ENCODE measurements around the gene DUOX2.
"Not testable (repeated sequence)": the region's sequence is repeated elsewhere in the genome, so short reads cannot be mapped to it uniquely, and the experiment has no call there.

Gene DUOX2

DNA sequence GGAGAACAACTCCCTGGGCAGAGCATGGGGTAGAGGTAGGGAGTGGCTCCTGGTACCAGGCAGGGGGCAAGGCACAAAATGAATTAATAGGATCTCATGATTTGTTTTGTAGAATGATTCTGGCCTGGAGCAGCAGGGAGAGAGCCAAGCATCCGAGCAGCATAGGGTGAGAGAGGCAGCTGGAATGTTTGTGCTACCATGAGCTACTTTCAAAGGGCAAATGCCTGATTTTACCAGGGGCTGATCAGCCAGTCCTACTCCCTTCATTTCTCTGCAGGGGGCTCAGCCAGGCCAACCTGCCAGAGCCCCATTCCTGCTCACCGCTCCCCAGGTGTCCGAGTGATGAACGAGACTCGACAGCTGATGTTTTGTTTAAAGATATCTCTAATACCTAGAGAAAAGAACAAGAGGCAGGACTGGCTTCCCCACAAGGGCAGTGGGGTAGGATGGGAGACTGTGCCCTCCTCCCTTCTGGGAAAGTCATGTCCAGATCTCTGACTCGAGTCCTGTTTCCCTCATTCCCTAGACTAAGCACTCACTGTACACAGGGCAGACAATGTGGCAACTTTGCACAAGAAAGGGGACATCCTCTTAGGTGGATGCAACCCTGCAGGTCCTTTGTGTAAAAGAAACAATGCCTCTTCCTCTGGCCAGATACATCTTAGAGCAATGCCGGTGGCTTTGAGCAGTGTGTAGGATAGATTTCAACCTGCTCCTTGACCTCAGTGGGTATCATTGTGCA is 12.9 kb downstream of the DUOX2 start:
- no peak for DNase-seq (ENCODE audit: low spot score)

DNA sequence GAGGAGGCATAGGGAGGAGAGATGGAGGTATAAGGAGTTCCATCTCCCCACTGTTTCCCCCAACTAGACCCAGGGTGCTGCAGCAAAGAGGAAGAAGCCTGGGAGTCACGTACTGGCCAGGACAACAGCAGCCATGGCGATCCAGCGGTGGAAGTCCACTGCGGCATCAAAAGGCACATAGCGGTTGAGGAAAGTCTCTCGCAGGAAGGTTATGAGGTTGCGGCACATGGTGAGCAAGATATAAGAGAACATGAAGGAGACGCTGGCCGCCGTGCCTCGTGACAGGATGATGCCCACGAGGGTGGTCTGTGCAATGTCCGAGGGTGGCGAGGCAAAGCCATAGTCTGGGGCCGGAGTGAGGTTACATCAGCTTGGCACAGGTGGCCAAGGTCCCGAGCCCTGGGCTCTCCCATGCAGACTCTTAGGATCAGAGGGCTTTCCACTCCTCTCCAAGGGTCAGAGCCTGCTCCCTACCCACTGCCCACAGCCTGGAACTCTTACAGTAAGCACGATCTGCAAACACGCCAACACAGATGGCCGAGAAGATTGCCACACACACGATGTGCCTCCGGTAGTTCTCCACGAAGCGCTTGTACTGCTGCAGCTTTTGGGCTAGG is 14.3 kb downstream of the DUOX2 start:
- DNase-seq (ENCODE audit: low spot score): no peak

- DNase-seq (ENCODE audit: low spot score): no peak
Measured at GRCh38 chr15:45097466-45097865, 16.5 kb downstream of the DUOX2 start.

- no peak for DNase-seq (ENCODE audit: low spot score)
Measured at GRCh38 chr15:45095661-45096060, 18.3 kb downstream of the DUOX2 start.

- peak; percentile 36 for DNase-seq (ENCODE audit: low spot score)
Measured at GRCh38 chr15:45094358-45094730, 19.6 kb downstream of the DUOX2 start.

DNA sequence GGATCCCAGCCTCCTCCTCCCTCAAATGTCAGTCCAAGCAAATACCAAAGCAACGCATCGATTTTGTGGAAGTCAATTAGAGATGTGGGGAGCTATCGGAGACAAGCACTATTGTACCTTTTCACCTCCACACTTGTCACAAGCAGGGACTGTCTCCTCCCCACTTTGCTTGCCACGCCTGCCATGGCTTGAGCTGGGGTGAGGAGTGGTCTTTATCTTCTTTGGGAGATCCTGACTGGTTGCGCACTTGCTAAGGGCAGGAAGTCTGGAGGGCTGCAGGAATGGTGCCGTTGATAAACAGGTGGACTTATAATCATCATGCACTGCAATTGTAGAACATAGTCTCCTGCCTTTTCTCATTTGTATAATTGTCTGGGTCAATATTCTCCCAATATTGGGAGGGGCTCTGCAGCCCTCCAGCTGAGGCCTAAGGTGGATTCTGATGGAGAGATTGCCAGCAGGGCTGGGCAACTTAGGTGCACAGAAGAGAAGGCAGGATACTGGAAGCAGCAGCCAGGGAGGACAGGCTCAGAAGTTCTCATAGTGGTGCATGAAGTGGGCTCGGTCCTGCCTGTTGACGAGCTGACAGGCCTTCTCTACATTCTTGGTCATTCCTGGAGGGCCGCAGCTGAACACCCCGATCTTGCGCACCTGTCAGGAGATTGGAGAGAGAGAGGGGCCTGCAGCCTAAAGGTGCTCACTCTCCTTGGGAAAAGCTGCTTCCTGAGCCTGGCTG is 20.2 kb downstream of the DUOX2 start:
- DNase-seq (ENCODE audit: low spot score): no peak

DNA sequence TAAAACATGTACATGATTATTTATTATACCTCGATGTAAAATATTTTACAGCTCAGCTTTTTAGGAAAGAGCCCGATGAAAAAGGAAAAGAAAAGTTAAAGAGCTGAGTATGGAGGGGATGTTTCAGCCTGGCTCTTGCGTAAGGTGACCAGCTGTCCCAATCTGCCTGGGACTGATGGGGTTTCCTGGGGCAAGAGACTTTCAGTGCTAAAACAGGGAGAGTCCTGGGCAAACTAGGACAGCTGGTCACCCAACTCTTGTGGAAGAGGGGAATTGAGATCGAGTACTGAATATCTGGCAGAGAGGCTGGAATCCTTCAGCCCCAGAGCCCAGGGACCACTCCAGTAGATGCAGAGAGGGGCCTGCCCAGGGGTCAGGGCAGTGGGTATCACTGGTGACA is 21.0 kb downstream of the DUOX2 start:
- no peak for DNase-seq (ENCODE audit: low spot score)

GRCh38 chr15:45091576-45091975 is 22.4 kb downstream of the DUOX2 start:
- no peak for DNase-seq (ENCODE audit: low spot score)

GRCh38 chr15:45091161-45091560 is 22.8 kb downstream of the DUOX2 start:
- no peak for DNase-seq (ENCODE audit: low spot score)

- no peak for DNase-seq (ENCODE audit: low spot score)
Measured at GRCh38 chr15:45089712-45090373, 24.1 kb downstream of the DUOX2 start.

GRCh38 chr15:45088801-45089711 is 24.9 kb downstream of the DUOX2 start:
- no peak for DNase-seq (ENCODE audit: low spot score)

- DNase-seq (ENCODE audit: low spot score): no peak
Measured at GRCh38 chr15:45087513-45087912, 26.5 kb downstream of the DUOX2 start.

DNA sequence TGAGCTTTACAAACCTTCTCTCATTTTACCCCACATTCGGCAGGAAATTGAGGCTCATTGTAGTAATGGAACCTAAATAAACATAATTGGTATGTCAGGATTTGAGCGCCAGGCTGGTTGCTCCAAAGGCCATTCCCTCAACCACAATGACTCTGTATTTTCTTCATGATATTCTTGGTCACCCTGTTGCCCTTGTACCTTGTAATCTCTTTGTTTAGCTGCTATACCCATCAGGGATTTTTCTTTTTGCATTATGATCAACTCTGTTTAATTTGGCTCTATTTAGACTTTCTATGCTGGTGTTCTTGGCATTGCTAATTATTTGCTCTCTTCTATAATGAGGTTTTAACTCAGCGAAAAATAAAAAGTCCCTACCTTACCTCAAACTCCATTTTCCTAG is 29.8 kb downstream of the DUOX2 start:
- DNase-seq (ENCODE audit: low spot score): no peak

GRCh38 chr15:45083223-45083622 is 30.7 kb downstream of the DUOX2 start:
- no peak for DNase-seq (ENCODE audit: low spot score)

DNA sequence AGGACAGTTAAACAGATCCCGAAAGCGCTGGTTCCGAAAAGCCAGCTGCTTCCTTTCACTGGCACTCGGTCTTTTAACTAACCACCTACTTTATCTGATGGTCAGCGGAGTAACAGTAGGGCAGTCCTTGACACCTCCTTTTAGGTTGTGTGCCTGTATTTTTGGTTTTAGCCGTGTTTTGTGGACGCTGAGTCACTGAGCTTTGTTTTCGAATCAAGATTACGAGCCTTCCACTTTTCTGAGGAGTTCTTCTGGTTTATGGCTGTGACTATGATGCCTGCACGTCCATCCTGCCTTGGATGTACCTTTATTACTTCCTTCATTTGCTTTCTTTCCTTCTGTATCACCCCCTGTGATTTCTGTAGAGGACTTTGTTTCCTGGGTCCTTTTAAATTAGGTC is 31.6 kb downstream of the DUOX2 start:
- DNase-seq (ENCODE audit: low spot score): not testable (repeated sequence)

- not testable (repeated sequence) for DNase-seq (ENCODE audit: low spot score)
Measured at GRCh38 chr15:45080593-45080992, 33.4 kb downstream of the DUOX2 start.

DNA sequence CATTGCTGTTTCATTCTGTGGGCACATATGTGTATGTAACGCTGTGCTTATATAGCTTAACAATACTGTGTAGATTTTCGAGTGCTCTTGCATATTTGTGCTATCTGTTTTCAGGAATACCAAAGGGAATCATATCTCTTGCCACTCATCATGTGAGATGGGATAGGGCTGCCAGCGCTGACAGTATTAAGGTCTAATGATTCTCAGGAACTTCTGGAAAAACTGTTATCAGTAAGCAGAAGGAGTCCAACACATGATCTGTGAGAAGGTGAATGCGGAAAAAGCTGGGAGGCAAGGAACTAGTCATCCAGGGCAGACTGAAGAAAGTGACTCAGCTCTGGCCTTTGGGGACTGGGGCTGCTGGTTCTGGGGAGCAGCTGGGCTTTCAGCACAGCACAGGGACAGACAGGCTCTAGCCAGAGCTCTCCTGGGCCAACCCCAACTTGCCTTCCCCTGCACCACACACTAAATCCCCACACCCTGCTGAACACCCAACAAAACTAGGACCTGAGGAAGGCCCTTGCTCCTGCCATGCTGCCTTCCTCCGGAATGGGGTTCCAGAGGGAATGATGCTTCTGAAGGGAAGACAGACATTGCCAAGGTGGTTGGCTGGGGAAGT is 34.2 kb downstream of the DUOX2 start:
- DNase-seq (ENCODE audit: low spot score): not testable (repeated sequence)

- not testable (repeated sequence) for DNase-seq (ENCODE audit: low spot score)
Measured at GRCh38 chr15:45079201-45079600, 34.8 kb downstream of the DUOX2 start.

- not testable (repeated sequence) for DNase-seq (ENCODE audit: low spot score)
Measured at GRCh38 chr15:45077391-45077790, 36.6 kb downstream of the DUOX2 start.

DNA sequence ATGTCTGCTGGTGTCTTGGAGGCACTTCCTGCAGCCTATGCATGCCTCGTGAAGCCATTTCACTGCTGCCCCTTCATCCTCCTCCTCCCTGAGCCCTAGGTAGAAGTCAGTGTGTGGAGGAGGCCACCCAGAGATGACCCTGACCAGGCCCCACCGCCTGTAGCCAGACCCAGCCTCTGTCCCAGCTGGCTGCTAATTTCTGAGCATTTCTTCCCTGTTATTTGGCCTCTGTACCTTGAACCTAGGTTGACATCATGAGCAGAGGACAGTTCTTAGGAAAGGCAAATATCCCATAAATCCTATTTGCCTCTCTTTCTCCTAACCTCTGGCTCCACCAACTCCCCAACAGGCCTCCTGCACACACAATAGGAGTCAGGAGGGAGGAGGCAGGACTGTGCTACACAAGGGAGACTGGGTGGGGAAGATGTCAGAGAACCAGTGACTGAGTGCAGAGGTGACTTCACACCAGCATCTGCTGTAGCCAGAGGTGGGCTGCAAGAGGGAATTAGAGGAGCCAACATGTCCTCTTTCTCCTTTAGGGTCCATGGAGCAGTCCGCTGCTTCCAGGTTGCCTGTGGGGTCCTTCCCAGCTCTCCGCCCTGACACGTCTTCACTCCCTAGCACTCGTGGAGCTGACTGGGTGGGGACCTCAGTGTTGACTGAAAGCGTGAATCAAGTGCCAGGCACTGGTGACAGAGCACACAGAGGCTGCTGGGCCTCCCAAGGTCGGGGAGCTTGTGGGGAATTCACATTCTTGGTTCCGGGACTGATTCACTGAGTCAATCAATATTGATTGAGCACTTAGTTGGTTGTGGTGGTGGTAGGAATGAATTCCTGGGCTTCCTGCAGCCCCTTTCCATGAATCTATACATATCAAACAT is 38.3 kb downstream of the DUOX2 start:
- not testable (repeated sequence) for DNase-seq (ENCODE audit: low spot score)
